ENCODE results near the gene MAX.

GRCh38 chr14:65025818-65026217 lies 76.5 kb downstream of the MAX start:
- TF ChIP-seq CTCF (IDR thresholded peaks at IDR 0.05; ENCODE audit: low read depth, low read length): no peak
- no peak for TF ChIP-seq POLR2A (IDR thresholded peaks at IDR 0.05; ENCODE audit: extremely low read depth, insufficient read length)
- no peak for TF ChIP-seq MYC (IDR thresholded peaks at IDR 0.05; ENCODE audit: low read depth, low read length)

Data from NB4 (cell line).